HFF-Myc (cell line): ENCODE data around the gene C6orf89.

ENCODE experiments used
- DNase-seq: peaks from one replicate; pipeline ENCODE4 v3.0.0-alpha.2; 2011; ENCODE audit warnings: low read depth; ENCODE audit errors: extremely low read depth
- H3K4me3 ChIP-seq: replicated peaks from 2 replicates; pipeline ENCODE4 v1.5.1; 2011; ENCODE audit warnings: low read depth, mild to moderate bottlenecking, control low read depth, low read length
- CTCF ChIP-seq: IDR thresholded peaks from 2 replicates; pipeline ENCODE4 v1.5.1; 2012; ENCODE audit warnings: mild to moderate bottlenecking, low read depth, low read length, control low read depth; ENCODE audit errors: missing control alignments

C6orf89 gene

GRCh38 chr6:36912586-36912985, 26.8 kb downstream of the C6orf89 start:
- no peak for TF ChIP-seq CTCF
- no peak overlapping the region for H3K4me3 ChIP-seq
- DNase-seq = peak; percentile 81

GRCh38 chr6:36913082-36913481, 27.3 kb downstream of the C6orf89 start:
- DNase-seq = no peak
- H3K4me3 ChIP-seq = no peak overlapping the region
- no peak for TF ChIP-seq CTCF

GRCh38 chr6:36914227-36914794, 28.6 kb downstream of the C6orf89 start:
- DNase-seq = no peak
- no peak overlapping the region for H3K4me3 ChIP-seq
- peak; percentile 39 for TF ChIP-seq CTCF

GRCh38 chr6:36915599-36915998, 29.8 kb downstream of the C6orf89 start:
- no peak overlapping the region for H3K4me3 ChIP-seq
- DNase-seq = no peak
- TF ChIP-seq CTCF = no peak

- DNase-seq = no peak
- no peak overlapping the region for H3K4me3 ChIP-seq
- TF ChIP-seq CTCF = no peak
These were observed 30.4 kb downstream of the C6orf89 start for GRCh38 chr6:36916126-36916525.

- TF ChIP-seq CTCF = no peak
- DNase-seq = no peak
- H3K4me3 ChIP-seq = no peak overlapping the region
These were observed 31.9 kb downstream of the C6orf89 start for GRCh38 chr6:36917541-36918193.
